Activated CD4-positive, alpha-beta T cell treated with anti-CD3 and anti-CD28 coated beads, Interleukin-2, amount 50 U/mL, for 4 hours (primary cell): ENCODE measurements around the gene SMIM7.
A peak's percentile ranks its signal among the peaks of the same experiment; 100 is the strongest.
"Not testable (repeated sequence)": the region's sequence is repeated elsewhere in the genome, so short reads cannot be mapped to it uniquely, and the experiment has no call there.

ENCODE experiments used
- DNase-seq, 2 experiments: peaks; one replicate each; pipeline ENCODE4 v3.0.0-alpha.2; 2020

SMIM7 gene

DNA sequence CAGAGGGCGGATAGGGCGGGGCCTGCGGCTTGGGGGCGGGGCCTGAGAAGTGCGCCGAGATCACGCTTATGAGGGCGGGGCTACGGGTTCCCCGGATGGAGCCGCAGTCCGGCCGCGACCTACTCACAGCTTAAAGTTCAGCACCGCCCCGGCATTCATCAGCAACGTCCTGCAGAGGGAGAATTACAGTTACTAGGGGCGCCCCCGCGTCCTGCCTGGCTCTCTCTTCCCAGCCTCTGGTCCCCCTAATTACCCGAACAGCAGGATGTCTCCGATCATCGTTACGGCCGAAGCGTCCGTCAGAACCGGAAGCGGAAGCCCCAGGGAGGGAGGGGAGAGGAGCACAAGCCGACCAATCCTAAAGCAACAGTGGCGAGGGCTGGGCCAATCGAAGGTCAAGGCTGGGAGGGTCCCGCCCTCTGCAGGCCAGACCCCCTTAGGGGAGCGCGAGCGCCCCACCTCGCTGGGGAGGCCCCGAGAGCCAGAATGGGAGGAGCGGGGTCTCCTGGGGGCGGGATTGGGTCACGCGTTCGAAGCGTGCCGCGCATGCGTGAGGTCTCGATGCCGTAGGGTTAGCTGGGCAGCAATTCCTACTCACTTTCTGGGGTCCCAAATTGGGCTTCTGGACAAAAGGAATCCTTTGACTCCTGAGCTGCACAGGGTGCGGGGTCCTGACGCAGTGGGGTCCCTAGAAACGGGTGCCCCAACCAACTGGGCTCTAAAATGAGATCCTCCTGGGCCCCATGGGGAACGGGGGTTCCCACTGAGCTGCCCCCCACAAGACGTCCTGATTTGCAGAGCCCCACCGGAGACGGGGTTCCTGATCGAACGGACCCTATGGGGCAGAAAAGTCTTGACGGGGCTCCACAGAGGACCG is at the start of gene SMIM7:
Gene SMIM7 (minus strand): TSS at position 313 of the 877 bp plus-strand sequence. CDS start 34 bp downstream, at position 279.
- DNase-seq = peak; percentile 98

DNA sequence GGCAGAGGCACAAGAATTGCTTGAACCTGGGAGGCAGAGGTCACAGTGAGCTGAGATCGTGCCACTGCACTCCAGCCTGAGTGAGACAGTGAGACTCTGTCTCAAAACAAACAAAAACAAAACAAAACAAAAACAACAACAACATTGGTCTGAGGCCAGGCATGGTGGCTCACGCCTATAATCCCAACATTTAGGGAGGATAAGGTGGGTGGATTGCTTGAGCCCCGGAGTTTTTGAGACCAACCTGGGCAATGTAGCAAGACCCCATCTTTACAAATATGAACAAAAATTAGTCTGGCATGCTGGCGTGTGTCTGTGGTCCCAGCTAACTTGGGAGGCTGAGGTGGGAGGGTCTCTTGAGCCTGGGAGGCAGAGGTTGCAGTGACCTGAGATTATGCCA is 43.7 kb upstream of the SMIM7 start:
- DNase-seq = no peak

DNA sequence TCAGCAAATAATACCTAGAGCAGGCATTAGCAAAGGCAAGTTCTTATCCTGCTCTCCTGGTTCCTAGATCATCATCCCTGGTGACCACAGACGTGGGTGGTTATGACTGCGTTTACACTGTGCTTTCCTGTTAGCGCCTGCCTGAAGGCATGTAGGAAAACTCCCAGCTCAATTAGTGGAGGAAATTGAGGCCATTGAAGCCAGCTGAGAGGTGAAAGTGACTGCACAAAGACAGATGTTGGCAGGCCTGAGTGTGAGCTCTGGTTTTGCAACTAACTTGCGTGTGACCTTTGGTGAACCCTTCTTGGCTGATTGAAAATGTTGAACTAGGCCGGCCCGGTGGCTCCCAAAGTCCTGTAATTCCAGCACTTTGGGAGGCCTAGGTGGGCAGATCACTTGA is 42.2 kb upstream of the SMIM7 start:
- no peak for DNase-seq

DNA sequence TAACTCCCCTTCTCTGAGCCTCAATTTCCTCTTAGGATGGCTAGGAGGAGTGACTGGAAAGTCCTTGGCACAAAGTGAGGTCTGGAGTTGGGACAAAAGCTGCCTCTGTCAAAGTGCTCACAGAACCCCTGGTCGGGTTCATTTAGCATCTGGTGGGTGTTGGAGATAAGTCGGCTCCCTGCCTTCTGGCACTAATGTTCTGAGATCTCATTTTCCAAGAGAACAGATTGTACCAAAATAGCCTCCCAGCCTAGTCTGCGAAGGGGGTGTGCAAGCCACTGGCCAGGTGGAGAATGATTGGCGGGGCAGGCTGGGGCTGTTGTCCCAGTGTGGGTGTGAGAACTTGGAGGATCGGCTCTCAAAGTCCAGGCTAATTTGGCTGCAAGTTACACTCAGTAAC is 39.0 kb upstream of the SMIM7 start:
- DNase-seq = no peak

DNA sequence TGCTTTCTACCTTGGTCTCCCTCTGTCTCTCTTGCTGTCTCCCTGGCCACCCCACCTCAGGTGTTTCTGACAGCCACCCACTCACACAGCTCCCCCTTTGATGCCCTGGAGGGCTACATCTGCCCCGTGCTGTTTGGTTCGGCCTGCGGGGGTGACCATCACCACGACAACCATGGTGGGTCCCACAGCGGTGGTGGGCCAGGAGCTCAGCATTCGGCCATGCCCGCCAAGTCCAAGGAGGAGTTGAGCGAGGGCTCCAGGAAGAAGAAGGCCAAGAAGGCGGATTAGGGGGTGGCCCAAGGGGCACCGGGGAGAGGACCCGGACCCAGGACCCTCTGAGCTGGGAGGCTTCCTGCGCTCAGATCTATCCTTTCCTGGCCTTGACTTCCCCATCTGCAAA is 28.1 kb upstream of the SMIM7 start:
- no peak for DNase-seq

DNA sequence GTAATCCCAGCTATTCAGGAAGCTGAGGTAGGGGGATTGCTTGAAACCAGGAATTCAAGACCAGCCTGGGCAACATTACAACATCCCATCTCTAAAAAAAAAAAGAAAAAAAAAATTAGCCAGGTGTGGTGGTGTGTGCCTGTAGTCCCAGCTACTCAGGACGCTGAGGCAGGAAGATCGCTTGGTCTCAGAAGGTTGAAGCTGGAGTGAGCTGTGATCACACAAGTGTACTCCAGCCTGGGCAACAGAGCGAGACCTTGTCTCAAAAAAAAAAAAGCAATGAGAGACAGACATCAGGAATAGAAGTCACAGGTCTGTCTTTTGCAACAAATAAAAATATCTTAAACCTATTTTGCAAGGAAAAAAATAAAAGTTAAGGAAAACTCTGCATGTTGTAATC is 24.3 kb upstream of the SMIM7 start:
- no peak for DNase-seq

DNA sequence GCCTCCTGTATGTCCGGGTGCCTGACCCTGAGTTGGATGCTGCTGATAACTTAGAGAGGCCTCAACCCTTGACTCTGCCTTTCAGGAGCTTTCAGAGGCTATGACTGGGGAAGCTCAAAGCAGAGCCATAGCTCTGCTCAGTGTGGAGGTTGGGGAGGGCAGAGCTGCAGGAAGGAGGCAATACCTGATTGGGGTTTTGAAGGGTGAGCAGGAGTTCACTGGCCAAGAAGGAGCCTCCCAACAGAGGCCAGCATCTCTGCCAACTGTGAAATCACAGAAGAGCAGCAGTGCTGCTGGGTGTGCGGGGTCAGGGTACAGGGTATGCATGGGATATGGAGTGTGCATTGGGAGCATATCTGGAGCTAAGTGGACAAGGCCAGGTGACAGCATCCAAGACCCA is 22.6 kb upstream of the SMIM7 start:
- DNase-seq = no peak

DNA sequence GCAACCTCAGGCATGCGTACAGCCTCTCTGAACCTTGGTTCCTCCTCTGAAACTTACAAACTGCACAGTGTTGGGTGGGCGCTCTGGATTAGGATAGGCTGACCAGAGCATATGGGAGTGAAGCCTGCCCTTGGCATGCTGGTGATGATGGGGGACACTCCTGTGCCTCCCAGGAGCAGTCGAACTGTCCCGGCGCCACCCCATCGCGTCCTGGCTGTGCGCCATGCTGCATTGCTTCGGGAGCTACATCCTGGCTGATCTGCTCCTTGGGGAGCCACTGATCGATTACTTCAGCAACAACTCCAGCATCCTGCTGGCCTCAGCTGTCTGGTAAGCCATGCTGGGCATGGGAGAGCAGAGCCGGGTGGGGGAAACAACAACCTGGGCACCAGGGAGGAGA is 19.9 kb upstream of the SMIM7 start:
- no peak for DNase-seq

DNA sequence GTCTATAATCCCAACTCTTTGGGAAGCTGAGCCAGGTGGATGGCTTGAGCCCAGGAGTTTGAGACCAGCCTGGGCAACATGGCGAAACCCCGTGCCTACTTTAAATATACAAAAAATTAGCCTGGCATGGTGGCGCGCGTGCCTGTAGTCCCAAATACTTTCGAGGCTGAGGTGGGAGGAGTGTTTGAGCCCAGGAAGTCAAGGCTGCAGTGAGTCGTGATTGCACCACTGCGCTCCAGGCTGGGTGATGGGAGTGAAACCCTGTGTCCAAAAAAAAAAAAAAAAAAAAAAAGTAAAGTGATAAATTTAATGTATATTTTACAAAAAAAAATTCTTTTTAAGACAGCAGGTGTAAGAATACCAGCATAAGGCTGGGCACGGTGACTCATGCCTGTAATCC is 18.6 kb upstream of the SMIM7 start:
- no peak for DNase-seq

DNA sequence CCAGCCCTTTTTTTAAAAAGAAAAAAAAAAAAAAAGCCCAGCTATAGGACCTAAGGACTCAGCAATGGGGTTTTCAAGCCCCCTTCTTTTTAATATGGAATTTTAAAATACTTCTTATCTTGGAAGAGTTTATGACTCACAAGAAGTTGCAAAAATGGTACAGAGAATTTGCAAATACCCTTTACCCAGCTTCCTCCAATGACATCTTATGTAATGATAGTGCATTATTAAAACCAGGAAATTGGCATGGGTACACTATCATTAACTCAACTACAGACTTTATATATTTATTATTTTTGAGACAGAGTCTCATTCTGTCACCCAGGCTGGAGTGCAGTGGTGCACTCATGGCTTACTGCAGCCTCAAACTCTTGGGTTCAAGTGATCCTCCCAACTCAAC is 17.1 kb upstream of the SMIM7 start:
- DNase-seq = no peak

DNA sequence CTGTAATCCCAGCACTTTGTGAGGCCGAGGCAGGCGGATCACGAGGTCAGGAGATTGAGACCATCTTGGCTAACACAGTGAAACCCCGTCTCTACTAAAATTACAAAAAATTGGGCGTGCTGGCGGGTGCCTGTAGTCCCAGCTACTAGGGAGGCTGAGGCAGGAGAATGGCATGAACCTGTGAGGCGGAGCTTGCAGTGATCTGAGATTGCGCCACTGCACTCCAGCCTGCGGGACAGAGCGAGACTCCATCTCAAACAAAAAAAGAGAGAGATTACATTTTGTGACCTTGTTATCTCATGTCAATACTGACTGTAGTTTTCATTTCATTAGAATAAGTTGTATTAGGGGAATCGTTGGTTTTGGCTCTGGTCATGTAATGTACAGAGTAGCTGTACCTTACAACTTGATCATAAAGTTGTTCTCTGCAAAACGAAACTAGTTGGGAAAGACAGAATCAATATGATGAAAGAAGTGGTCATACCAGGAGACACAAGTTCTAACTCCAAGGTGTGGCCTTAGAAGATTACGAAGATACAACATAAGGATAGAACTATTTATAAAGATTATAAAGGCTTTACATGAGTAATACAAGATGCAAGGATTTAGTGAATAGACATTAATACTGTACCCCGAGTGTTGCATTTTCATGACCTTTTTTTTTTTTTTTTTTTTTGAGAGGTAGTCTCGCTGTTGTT is 16.3 kb upstream of the SMIM7 start:
- DNase-seq = no peak

DNA sequence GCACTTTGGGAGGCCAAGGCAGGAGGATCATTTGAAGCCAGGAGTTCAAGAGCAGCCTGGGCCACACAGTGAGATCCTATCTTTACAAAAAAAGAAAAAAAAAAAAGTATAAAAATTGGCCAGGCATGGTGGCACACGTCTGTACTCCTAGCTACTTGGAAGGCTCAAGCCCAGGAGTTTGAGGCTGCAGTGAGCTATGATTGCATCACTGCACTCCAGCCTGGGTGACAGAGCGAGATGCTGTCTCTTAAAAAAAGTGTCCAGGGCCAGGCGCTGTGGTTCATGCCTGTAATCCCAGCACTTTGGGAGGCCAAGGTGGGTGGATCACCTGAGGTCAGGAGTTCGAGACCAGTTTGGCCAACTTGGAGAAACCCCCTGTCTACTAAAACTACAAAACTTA is 13.9 kb upstream of the SMIM7 start:
- DNase-seq = not testable (repeated sequence)

DNA sequence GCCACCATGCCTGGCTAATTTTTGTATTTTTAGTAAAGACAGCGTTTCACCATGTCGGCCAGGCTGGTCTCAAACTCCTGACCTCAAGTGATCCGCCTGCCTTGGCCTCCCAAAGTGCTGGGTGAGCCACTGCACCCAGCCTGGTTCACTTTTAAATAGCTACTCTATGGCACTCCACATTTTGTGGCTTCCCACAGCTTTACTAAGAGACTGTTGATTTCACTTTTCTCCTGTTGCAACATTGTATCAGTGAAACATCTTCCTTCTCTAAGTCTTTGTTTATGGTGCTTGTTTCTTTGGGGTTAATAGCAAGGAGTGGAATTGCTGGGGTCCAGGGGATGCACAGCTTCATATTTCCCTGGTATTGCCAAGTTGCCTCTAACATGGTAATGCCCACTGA is 13.3 kb upstream of the SMIM7 start:
- no peak for DNase-seq

DNA sequence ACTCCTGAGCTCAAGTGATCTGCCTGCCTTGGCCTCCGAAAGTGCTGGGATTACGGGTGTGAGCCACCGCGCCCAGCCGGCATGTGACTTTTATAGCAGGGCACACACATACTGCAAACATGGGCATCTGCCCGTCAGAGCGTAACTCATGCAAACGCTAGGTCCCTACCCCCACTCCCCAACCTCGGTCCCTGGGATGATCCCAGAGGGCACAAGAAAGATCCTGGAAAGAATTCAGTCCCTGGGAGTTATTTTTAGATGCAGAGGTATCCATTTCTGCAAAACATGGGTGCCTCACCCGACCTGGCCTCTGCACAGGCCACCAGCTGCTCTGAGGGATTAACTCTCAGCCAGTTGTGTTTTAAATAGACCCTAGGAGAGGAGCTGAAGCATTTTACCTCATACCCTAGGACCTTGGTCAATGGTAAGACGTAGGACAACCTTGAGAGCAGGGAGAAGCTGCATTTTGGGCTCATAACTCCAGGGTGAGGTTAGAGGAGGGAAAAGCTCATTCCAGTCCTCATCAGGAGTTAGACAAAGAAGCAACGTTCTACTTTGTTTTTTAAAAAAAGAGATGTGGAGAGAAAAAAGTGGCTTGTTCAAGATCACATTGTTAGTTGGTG is 11.8 kb upstream of the SMIM7 start:
- no peak for DNase-seq

DNA sequence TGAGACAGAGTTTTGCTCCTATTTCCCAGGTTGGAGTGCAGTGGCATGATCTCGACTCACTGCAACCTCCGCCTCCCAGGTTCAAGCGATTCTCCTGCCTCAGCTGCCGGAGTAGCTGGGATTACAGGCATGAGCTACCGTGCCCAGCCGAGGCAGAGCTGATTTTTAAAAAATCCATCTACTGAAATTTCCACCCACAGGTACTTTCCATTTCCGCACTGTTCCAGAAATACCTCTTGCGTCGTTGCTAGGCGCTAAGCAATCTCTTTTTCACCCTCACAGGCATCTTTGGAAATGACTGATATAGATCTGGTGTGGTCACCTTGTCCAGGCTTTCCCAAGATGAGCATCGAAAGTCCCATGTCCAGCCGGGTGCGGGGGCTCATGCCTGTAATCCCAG is 10.3 kb upstream of the SMIM7 start:
- DNase-seq = no peak

DNA sequence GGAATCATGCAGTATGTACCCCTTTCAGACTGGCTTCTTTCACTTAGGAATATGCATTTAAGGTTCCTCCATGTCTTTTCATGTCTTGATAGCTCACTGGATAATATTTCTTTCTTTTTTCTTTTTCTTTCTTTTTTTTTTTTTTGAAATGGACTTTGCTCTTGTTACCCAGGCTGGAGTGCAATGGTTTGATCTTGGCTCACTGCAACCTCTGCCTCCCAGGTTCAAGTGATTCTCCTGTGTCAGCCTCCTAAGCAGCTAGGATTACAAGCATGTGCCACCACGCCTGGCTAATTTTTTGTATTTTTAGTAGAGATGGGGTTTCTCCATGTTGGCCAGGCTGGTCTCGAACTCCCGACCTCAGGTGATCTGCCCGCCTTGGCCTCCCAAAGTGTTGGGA is 8.8 kb upstream of the SMIM7 start:
- DNase-seq = not testable (repeated sequence)

DNA sequence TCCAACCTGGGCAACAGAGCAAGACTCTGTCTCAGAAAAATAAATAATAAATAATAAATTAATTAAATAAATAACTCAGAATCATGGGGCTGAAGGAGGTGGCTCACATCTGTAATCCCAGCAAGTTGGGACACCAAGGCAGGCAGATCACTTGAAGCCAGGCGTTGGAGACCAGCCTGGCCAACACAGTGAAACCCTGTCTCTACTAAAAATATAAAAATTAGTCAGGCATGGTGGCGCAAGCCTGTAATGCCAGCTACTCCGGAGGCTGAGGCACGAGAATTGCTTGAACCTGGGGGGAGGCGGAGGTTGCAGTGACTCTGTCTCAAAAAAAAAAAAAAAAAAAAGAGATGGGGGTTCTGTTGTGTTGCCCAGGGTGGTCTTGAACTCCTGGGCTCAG is 8.2 kb upstream of the SMIM7 start:
- DNase-seq = no peak

DNA sequence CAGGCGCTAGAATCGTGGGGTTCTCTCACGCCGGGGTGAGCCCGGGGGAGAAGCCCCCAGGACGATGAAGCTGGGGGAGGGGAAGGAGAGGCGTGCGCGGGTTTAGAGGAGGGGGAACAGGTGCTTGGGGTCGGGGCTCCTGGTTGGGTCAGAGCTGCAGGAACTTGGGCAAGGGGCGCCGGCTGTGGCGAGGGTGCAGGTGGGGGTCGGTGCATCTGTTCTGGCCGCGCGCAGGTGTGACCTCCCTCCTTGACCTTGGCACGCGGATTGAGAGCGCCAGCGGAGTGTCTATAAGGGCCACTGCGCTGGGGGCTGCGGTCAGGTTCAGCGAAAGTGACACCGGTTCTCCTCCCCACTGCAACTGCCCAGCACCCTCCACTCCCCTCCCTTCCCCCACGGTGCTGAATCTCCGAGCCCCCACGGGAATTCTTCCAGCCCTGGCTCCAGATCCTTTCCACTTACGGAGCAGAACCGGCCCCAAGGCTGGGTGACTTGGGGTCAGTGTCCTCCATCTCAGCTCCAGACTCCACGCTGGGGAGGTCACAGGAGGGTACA is 1.6 kb upstream of the SMIM7 start:
- peak in 1 of 2 experiments; percentile 0 for DNase-seq

DNA sequence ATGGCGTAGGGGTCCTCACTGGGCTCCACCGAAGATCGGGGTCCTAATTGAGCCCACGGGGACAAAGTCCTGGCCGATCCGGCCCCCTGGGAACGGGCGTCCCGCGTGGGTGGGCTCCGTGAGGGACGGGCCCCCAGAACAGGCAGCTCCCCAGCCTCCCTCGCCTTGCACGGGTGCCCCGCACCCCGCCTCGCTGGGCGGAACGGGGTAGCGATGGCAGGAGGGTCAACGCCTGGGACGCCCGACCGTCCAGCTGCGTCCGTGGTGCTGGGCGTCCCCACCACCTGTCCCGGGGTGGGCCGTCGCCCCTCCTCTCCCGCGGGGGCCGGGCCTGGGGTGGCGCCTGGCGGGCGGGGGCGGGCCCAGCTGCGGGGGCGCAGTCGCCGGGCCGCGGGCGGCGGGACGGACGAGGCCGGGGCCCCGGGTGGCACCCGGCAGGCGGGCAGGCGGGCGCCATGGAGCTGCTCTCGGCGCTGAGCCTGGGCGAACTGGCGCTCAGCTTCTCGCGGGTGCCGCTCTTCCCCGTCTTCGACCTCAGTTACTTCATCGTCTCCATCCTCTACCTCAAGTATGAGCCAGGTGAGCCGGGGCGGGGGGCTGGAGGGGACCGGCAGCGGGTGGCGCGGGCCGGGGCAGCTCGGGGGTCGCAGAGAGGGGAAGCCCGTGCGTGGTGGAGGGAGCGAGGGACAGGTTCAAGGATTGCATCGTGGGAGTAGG is 977 bp upstream of the SMIM7 start, which contains the start of gene TMEM38A:
Gene TMEM38A (plus strand): TSS at position 377 of the 717 bp plus-strand sequence. CDS start 79 bp downstream, at position 456.
- DNase-seq = peak; percentile 13 to 18

DNA sequence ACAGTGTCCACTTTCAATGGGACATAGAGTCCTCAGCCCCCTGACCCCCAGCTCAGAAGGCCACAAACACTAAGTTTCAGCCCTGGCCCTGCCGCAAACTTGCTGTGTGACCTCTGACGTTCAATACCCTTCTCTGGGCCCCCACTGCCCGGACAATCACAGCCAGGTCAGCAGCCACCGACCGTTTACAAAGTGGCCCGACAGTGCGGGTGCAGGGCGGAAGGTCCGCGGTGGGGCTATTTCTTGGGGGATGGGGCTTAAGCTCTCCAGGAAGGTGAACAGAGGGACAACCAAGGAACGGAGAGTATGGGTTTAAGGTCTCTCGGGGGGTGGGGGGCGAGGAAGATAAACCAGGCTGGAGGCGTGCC is 496 bp downstream of the SMIM7 start:
- DNase-seq = no peak

DNA sequence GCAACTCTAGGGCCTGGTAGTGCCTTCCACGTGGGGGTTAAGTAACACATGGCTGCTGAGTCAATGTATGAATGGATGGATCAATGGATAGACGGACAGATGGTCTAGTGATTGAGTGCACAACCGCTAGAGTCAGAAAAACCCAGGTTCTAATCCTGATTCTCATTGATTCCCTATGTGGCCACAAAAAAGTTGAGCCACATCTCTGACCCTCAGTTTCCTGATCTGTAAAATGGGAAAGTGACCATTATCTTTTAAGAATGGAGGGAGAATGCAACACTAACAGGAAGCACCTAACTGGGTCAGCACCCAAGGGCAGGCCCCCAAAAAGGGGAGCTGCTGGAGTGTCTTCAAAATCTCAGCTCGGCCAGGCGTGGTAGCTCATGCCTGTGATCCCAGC is 2.6 kb downstream of the SMIM7 start:
- no peak for DNase-seq

DNA sequence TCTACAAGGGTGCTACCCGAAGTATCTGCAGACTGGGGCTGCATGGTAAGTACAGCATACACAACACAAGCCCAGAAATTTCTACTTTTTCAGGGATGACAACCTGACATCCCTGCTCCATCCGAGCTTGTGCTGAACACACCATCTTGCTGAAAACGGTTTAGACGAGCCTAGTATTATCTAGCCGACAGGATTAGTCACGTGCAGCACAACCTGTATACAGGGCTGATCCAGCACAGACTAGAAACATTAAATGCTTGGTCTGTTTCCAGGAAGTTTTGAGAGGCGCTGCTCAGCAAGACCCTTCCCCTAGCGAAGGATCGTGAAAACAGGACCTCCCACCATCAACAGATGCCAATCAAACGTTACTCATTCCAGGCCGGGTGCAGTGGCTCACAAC is 4.2 kb downstream of the SMIM7 start:
- DNase-seq = no peak

DNA sequence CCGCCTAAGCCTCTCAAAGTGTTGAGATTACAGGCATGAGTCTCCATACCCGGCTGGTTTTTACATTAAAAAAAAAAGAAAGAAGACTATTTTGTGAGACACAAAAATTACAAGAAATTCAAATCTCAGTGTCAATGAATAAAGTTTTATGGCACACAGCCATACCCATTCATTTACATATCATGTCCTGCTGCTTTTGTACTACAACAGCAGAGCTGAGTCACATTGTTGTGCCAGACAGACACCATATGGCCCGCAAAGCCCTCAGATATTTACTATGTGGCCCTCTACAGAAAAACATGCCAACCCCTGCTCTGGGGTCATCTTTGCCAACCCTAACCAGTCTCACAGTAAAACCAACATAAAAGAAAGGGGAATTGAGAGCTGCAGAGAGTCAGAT is 5.3 kb downstream of the SMIM7 start:
- no peak for DNase-seq
